IMR-90 (cell line): ENCODE data around the gene LDLRAD4. TPM values are rescaled to one million over a fixed set of nuclear protein-coding genes. Genes with fewer than 3 reads are reported as not detected.

Source experiments
- ATAC-seq: fragments of 200-7000 bp; cut with Tn5 transposase; 2 replicates; pipeline ENCODE4 v1.9.1; 2020; ENCODE audit warnings: low read depth, mild to moderate bottlenecking, moderate library complexity
- BruUV-seq: library from RNA; stranded (reverse); fragments of 400-500 nt; replicated peaks from 2 replicates; lab custom pipeline; 2021; lab: Mats Ljungman, UMichigan
- CTCF ChIA-PET: fragments of 300-600 bp; formaldehyde crosslinking; extraction: SDS; loops from one replicate; lab custom pipeline; 2021; ENCODE audit warnings: antibody characterized with exemption; lab: Yijun Ruan, JAX
- POLR2A ChIA-PET: fragments of 300-600 bp; sonication (Branson Sonifier 250); formaldehyde crosslinking; loops from one replicate; lab custom pipeline; 2022; ENCODE audit warnings: antibody characterized with exemption; ENCODE audit not compliant: unreplicated experiment; lab: Charles Lee
- DNase-seq: peaks from one replicate; pipeline ENCODE4 v3.0.0; 2013
- H2AFZ ChIP-seq: replicated peaks from 2 replicates; pipeline ENCODE3; 2013; ENCODE audit warnings: low read length, mild to moderate bottlenecking; ENCODE audit not compliant: poor library complexity
- H2AK5ac ChIP-seq: 2 replicates; pipeline ENCODE4 v1.6.1; 2013; ENCODE audit warnings: low read depth, low read length, inconsistent platforms
- H2AK9ac ChIP-seq: replicated peaks from 2 replicates; pipeline ENCODE3; 2013; ENCODE audit warnings: mild to moderate bottlenecking, low read depth, low read length, moderate library complexity; ENCODE audit not compliant: poor library complexity
- H2BK120ac ChIP-seq: 2 replicates; pipeline ENCODE4 v1.6.1; 2013; ENCODE audit warnings: low read depth, low read length, inconsistent platforms
- H2BK15ac ChIP-seq: 3 replicates; pipeline ENCODE4 v1.6.1; 2013; ENCODE audit warnings: low read depth, low read length, inconsistent platforms
- H2BK20ac ChIP-seq: 2 replicates; pipeline ENCODE4 v1.6.1; 2013; ENCODE audit warnings: low read depth, mild to moderate bottlenecking, inconsistent platforms, low read length, moderate library complexity
- H2BK5ac ChIP-seq: 2 replicates; pipeline ENCODE4 v1.6.1; 2013; ENCODE audit warnings: mild to moderate bottlenecking, low read depth, low read length, inconsistent platforms; ENCODE audit not compliant: poor library complexity, severe bottlenecking
- H3K14ac ChIP-seq: replicated peaks from 2 replicates; pipeline ENCODE4 v1.6.1; 2013; ENCODE audit warnings: low read depth, low read length, inconsistent platforms
- H3K18ac ChIP-seq: 2 replicates; pipeline ENCODE4 v1.6.1; 2013; ENCODE audit warnings: low read depth, low read length, control low read depth
- H3K23ac ChIP-seq: 2 replicates; pipeline ENCODE4 v1.6.1; 2013; ENCODE audit warnings: low read depth, low read length, inconsistent platforms
- H3K27ac ChIP-seq: 2 replicates; pipeline ENCODE4 v1.5.1; 2013; ENCODE audit warnings: mild to moderate bottlenecking, control low read depth, low read length; ENCODE audit not compliant: insufficient read depth
- H3K27me3 ChIP-seq: 2 replicates; pipeline ENCODE4 v1.6.1; 2013; ENCODE audit warnings: low read length; ENCODE audit not compliant: control insufficient read depth, insufficient read depth
- H3K36me3 ChIP-seq: 2 replicates; pipeline ENCODE4 v1.6.1; 2013; ENCODE audit warnings: low read length, mixed read lengths; ENCODE audit not compliant: control insufficient read depth, insufficient read depth
- H3K4ac ChIP-seq: 2 replicates; pipeline ENCODE4 v1.6.1; 2013; ENCODE audit warnings: low read depth, low read length, inconsistent platforms
- H3K4me1 ChIP-seq: 2 replicates; pipeline ENCODE4 v1.6.1; 2013; ENCODE audit warnings: low read length, mixed read lengths; ENCODE audit not compliant: control insufficient read depth, insufficient read depth
- H3K4me2 ChIP-seq: 2 replicates; pipeline ENCODE4 v1.6.1; 2013; ENCODE audit warnings: low read depth, mild to moderate bottlenecking, control low read depth, low read length, moderate library complexity
- H3K4me3 ChIP-seq: 2 replicates; pipeline ENCODE4 v1.5.1; 2013; ENCODE audit warnings: low read depth, mild to moderate bottlenecking, control low read depth, low read length, moderate library complexity; ENCODE audit not compliant: insufficient read depth
- H3K56ac ChIP-seq: 2 replicates; pipeline ENCODE4 v1.6.1; 2013; ENCODE audit warnings: low read length, inconsistent platforms; ENCODE audit not compliant: insufficient read depth; ENCODE audit errors: extremely low read depth
- H3K79me1 ChIP-seq, 2 experiments: 2 replicates each; pipeline ENCODE4 v1.6.1; 2013; ENCODE audit warnings: low read length in 2 of 2, inconsistent platforms in 1 of 2, low read depth in 1 of 2
- H3K9ac ChIP-seq: 2 replicates; pipeline ENCODE4 v1.6.1; 2013; ENCODE audit warnings: low read depth, low read length, control low read depth
- H3K9me1 ChIP-seq: 2 replicates; pipeline ENCODE4 v1.6.1; 2013; ENCODE audit warnings: low read length, inconsistent platforms; ENCODE audit not compliant: insufficient read depth
- H3K9me3 ChIP-seq: 2 replicates; pipeline ENCODE4 v1.6.1; 2013; ENCODE audit warnings: low read length; ENCODE audit not compliant: control insufficient read depth, insufficient read depth
- H4K20me1 ChIP-seq: 2 replicates; pipeline ENCODE4 v1.6.1; 2013; ENCODE audit warnings: low read length, inconsistent platforms; ENCODE audit not compliant: insufficient read depth
- H4K5ac ChIP-seq: 2 replicates; pipeline ENCODE4 v1.6.1; 2013; ENCODE audit warnings: mild to moderate bottlenecking, low read depth, low read length, control low read depth
- H4K8ac ChIP-seq, 2 experiments: 2 replicates each; pipeline ENCODE4 v1.6.1; 2013; ENCODE audit warnings: low read depth in 2 of 2, low read length in 2 of 2, control low read depth in 1 of 2, inconsistent platforms in 1 of 2
- H4K91ac ChIP-seq: 2 replicates; pipeline ENCODE4 v1.6.1; 2013; ENCODE audit warnings: low read depth, low read length, inconsistent platforms; ENCODE audit not compliant: insufficient read depth
- CEBPB ChIP-seq: IDR thresholded peaks from 2 replicates; pipeline ENCODE4 v1.6.1; 2012; ENCODE audit warnings: low read depth, low read length, improper control_type of control experiment
- MAFK ChIP-seq: IDR thresholded peaks from 2 replicates; pipeline ENCODE4 v1.6.1; 2012; ENCODE audit warnings: low read depth, low read length, improper control_type of control experiment
- MAZ ChIP-seq: IDR thresholded peaks from 2 replicates; pipeline ENCODE4 v1.6.1; 2012; ENCODE audit warnings: low read depth, mild to moderate bottlenecking, low read length, improper control_type of control experiment, moderate library complexity, borderline replicate concordance
- MXI1 ChIP-seq: IDR thresholded peaks from 2 replicates; pipeline ENCODE4 v1.6.1; 2012; ENCODE audit warnings: low read depth, mild to moderate bottlenecking, low read length, moderate library complexity, borderline replicate concordance
- RFX5 ChIP-seq: IDR thresholded peaks from 2 replicates; pipeline ENCODE4 v1.8.0; 2012; ENCODE audit warnings: low read depth, mild to moderate bottlenecking, low read length, moderate library complexity
- WGBS, 2 experiments: methylation state at CpG; one replicate each; pipeline versions ENCODE4 v1.1.5 to v1.1.7; 2013; ENCODE audit warnings: missing lambda C conversion rate in 2 of 2; ENCODE audit not compliant: insufficient read length in 1 of 2; ENCODE audit errors: extremely low coverage in 2 of 2; 5-methylcytosine and 5-hydroxymethylcytosine counted together
- dilution Hi-C: fragments of 300-500 bp; cut with HindIII; formaldehyde crosslinking; loops from one replicate; pipeline ENCODE4 v1.14.3; 2018; ENCODE audit warnings: low sequenced_read_pairs; ENCODE audit not compliant: unreplicated experiment
- in situ Hi-C: fragments of 300-500 bp; cut with MboI; formaldehyde crosslinking; loops from 3 replicates; pipeline ENCODE4 v1.14.3; 2019; ENCODE audit warnings: low sequenced_read_pairs, inconsistent platforms, mixed read lengths
- intact Hi-C: fragments of 100-400 bp; cut with micrococcal nuclease; formaldehyde crosslinking; loops from 2 replicates; pipeline ENCODE4 v1.10.0; 2022
- polyA plus RNA-seq, 3 experiments: library from polyadenylated mRNA; depleted of rRNA; stranded (reverse); fragments of >200 nt; gene quantifications; 2 replicates each; pipeline ENCODE4 v1.2.3, GENCODE V29; 2012; ENCODE audit warnings: low replicate concordance in 1 of 3
- total RNA-seq: library from RNA; depleted of rRNA; stranded (reverse); fragments of >200 nt; gene quantifications from 2 replicates; pipeline ENCODE4 v1.2.3, GENCODE V29; 2012
- TF ChIP-seq, protein P1 (sequence below): fragments of 150-350 bp; IDR thresholded peaks from 2 replicates; pipeline ENCODE4 v1.6.1; 2017; ENCODE audit warnings: mild to moderate bottlenecking, antibody characterized with exemption, low read length, low read depth

LDLRAD4 gene
- total and polyA plus RNA-seq, 2 of the 4 experiments (the other 2 are of a cell fraction) = not detected

DNA sequence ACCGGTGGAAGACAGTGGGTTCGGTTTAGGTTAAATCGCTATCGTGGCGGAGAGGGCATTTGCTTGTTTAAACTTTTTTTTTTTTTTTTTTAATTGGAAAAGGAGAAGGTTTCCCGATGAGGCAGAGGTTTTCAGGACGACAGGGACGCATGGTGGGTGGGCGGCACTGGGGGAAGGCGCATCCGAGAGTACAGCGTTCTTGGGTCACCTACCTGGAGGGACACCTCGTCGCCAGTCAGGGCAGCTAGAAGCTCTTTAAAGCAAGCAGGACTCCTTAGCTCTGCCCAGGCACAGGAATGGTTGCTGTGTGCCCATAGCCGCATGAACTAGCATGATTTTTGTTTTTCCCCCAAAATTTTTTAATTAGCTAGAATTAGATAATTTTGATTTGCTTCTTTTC is 437 bp downstream of the LDLRAD4 start:
- no peak overlapping the region for H2BK20ac ChIP-seq
- no peak overlapping the region for H3K18ac ChIP-seq
- H2AK5ac ChIP-seq = no peak overlapping the region
- WGBS, 2 experiments = 23% methylated on average over 6 of the region's 15 CpGs; no CpG with 5 or more reads in 1 of the 2 experiments
- CTCF ChIA-PET = interaction anchor here (0.6 kb wide), 1 partner anchor 415 kb away, joined by 3 read pairs; no protein-coding TSS in a partner anchor
- no peaks in the 10 kb centered on the region for H3K36me3 ChIP-seq
- no peak overlapping the region for H3K4ac ChIP-seq
- no peak overlapping the region for H3K23ac ChIP-seq
- no peak overlapping the region for H3K56ac ChIP-seq
- dilution Hi-C loops (no loop called here), in situ Hi-C loops (no loop called here), intact Hi-C loops (no loop called here)
- H3K14ac ChIP-seq = no peak overlapping the region
- H4K8ac ChIP-seq = no peak overlapping the region
- H3K9ac ChIP-seq = no peak overlapping the region
- no peaks in the 10 kb centered on the region for H3K79me1 ChIP-seq
- no peak for ATAC-seq
- no peak overlapping the region for H2BK120ac ChIP-seq
- H4K20me1 ChIP-seq = no peaks in the 10 kb centered on the region
- H3K4me3 ChIP-seq = no peak overlapping the region
- no peaks in the 10 kb centered on the region; the same call in 1 of the 2 replicates for H3K9me3 ChIP-seq
- H4K5ac ChIP-seq = no peak overlapping the region
- H2BK15ac ChIP-seq = no peak overlapping the region
- H3K27ac ChIP-seq = no peak overlapping the region
- POLR2A ChIA-PET = interaction anchor here (0.6 kb wide), 1 partner anchor 508 kb away, joined by 3 read pairs; the partner anchor contains the start of genes FAM210A and RNMT
- TF ChIP-seq, protein P1, sequence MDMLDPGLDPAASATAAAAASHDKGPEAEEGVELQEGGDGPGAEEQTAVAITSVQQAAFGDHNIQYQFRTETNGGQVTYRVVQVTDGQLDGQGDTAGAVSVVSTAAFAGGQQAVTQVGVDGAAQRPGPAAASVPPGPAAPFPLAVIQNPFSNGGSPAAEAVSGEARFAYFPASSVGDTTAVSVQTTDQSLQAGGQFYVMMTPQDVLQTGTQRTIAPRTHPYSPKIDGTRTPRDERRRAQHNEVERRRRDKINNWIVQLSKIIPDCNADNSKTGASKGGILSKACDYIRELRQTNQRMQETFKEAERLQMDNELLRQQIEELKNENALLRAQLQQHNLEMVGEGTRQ = no peak
- TF ChIP-seq RFX5 (no peak), MXI1 (no peak), MAZ (no peak), CEBPB (no peak), MAFK (no peak)
- no peak for DNase-seq
- H3K4me2 ChIP-seq = no peak overlapping the region
- H2BK5ac ChIP-seq = no peak overlapping the region
- H3K4me1 ChIP-seq = peaks cover 2% of the 10 kb centered on the region; the same call in 1 of the 2 replicates
- H3K27me3 ChIP-seq = peaks cover 55% of the 10 kb centered on the region
- no peak overlapping the region for H2AK9ac ChIP-seq
- H2AFZ ChIP-seq = no peak overlapping the region
- BruUV-seq = no TSS peak
- no peaks in the 10 kb centered on the region for H3K9me1 ChIP-seq
- no peak overlapping the region for H4K91ac ChIP-seq
